Sigmoid colon (tissue), 4 donors: ENCODE data around the gene MTMR2.

Experiments
- POLR2A ChIP-seq, 2 donors: fragments of 450-650 bp; IDR thresholded peaks; one replicate each; pipeline ENCODE4 v1.6.1; 2016; ENCODE audit warnings: antibody characterized with exemption in 2 of 2, mild to moderate bottlenecking in 2 of 2, moderate library complexity in 2 of 2
- POLR2AphosphoS5 ChIP-seq, 4 donors: sonication (generic); formaldehyde crosslinking; IDR thresholded peaks; one replicate each; pipeline ENCODE4 v1.6.1; 2017; ENCODE audit warnings: antibody characterized with exemption in 4 of 4
- TF ChIP-seq, protein P1 (sequence below), 4 experiments: fragments of 450-650 bp in 3 of 4; fragments of 200-600 bp in 1 of 4; IDR thresholded peaks; one replicate each; pipeline ENCODE4 v1.5.1; 2016 to 2019; ENCODE audit warnings: antibody characterized with exemption in 4 of 4, mild to moderate bottlenecking in 3 of 4, moderate library complexity in 2 of 4

DNA sequence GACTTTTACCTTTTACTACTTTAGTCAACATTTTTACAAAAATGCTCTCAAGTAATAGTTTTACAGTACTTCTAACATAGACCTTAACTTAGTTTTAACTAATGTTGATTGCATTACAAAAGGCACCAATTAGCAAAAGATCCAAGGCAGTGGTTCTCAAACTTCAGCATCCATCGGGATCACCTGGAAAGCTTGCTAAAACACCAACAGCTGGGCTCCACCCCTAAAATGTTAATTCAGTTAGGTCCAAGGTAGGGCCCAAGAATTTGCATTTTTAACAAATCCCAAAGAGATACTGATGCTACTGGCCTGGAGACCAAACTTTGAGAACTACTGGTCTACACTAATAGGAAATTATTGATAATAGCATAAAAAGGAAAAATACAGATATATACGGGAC is 5.9 kb downstream of the MTMR2 start:
- TF ChIP-seq, protein P1, sequence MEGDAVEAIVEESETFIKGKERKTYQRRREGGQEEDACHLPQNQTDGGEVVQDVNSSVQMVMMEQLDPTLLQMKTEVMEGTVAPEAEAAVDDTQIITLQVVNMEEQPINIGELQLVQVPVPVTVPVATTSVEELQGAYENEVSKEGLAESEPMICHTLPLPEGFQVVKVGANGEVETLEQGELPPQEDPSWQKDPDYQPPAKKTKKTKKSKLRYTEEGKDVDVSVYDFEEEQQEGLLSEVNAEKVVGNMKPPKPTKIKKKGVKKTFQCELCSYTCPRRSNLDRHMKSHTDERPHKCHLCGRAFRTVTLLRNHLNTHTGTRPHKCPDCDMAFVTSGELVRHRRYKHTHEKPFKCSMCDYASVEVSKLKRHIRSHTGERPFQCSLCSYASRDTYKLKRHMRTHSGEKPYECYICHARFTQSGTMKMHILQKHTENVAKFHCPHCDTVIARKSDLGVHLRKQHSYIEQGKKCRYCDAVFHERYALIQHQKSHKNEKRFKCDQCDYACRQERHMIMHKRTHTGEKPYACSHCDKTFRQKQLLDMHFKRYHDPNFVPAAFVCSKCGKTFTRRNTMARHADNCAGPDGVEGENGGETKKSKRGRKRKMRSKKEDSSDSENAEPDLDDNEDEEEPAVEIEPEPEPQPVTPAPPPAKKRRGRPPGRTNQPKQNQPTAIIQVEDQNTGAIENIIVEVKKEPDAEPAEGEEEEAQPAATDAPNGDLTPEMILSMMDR (IDR thresholded peaks at IDR 0.05): no peak
- TF ChIP-seq POLR2A (IDR thresholded peaks at IDR 0.05) (no peak), POLR2AphosphoS5 (IDR thresholded peaks at IDR 0.05) (no peak)
